Thyroid gland (tissue), 4 donors: Measurements from ENCODE around the gene TRIB2.

Source experiments
- CTCF ChIP-seq, 6 experiments: fragments of 200-600 bp in 3 of 6; fragments of 450-650 bp in 3 of 6; sonication (generic) in 3 of 6; IDR thresholded peaks; one replicate each; pipeline ENCODE4 v1.5.1; 2016 to 2019; ENCODE audit warnings: antibody characterized with exemption in 6 of 6, mild to moderate bottlenecking in 2 of 6, inconsistent platforms in 1 of 6, moderate library complexity in 1 of 6
- POLR2A ChIP-seq, 2 donors: fragments of 450-650 bp; IDR thresholded peaks; one replicate each; pipeline ENCODE4 v1.6.1; 2017; ENCODE audit warnings: antibody characterized with exemption in 2 of 2, mild to moderate bottlenecking in 2 of 2, moderate library complexity in 1 of 2

- TF ChIP-seq POLR2A (IDR thresholded peaks at IDR 0.05) (no peak), CTCF (IDR thresholded peaks at IDR 0.05) (no peak)
Observed at GRCh38 chr2:12694990-12695774, 21.6 kb upstream of the TRIB2 start.
